Prostate gland (tissue), 2 donors: Measurements from ENCODE around the gene PARP16. TPM values are rescaled to one million over a fixed set of nuclear protein-coding genes. Genes with fewer than 3 reads are reported as not detected.

Experiments
- DNase-seq: peaks from one replicate; pipeline ENCODE4 v3.0.0-alpha.2; 2019; ENCODE audit warnings: low spot score
- H3K27ac ChIP-seq, 2 donors: fragments of 200-600 bp; sonication (generic); 2 replicates each; pipeline ENCODE4 v1.5.1; 2017 to 2019
- H3K27me3 ChIP-seq: fragments of 200-600 bp; sonication (generic); replicated peaks from 2 replicates; pipeline ENCODE4 v1.5.1; 2019; ENCODE audit not compliant: insufficient read depth
- H3K36me3 ChIP-seq, 2 donors: fragments of 200-600 bp; sonication (generic); 1 replicate in 1 of 2; 2 replicates in 1 of 2; pipeline versions ENCODE4 v1.5.1 to v1.8.1; 2017 to 2019
- H3K4me1 ChIP-seq: fragments of 200-600 bp; sonication (generic); replicated peaks from 2 replicates; pipeline ENCODE4 v1.5.1; 2019
- H3K4me3 ChIP-seq, 2 donors: fragments of 200-600 bp; sonication (generic); 2 replicates each; pipeline ENCODE4 v1.5.1; 2017 to 2019
- H3K9me3 ChIP-seq: fragments of 200-600 bp; sonication (generic); 2 replicates; pipeline ENCODE4 v1.5.1; 2017
- CTCF ChIP-seq, 4 experiments: fragments of 200-600 bp in 2 of 4; fragments of 450-650 bp in 2 of 4; sonication (generic) in 2 of 4; IDR thresholded peaks; 1 replicate in 3 of 4; 2 replicates in 1 of 4; pipeline ENCODE4 v1.5.1; 2016 to 2019; ENCODE audit warnings: antibody characterized with exemption in 4 of 4, mild to moderate bottlenecking in 2 of 4, moderate library complexity in 2 of 4
- POLR2A ChIP-seq: fragments of 450-650 bp; IDR thresholded peaks from one replicate; pipeline ENCODE4 v1.6.1; 2016; ENCODE audit warnings: antibody characterized with exemption, mild to moderate bottlenecking
- POLR2AphosphoS5 ChIP-seq: sonication (generic); formaldehyde crosslinking; IDR thresholded peaks from one replicate; pipeline ENCODE4 v1.6.1; 2017; ENCODE audit warnings: antibody characterized with exemption
- WGBS: methylation state at CpG from one replicate; pipeline ENCODE4 v1.1.5; 2018; 5-methylcytosine and 5-hydroxymethylcytosine counted together
- intact Hi-C: fragments of 100-400 bp; cut with DNase I; formaldehyde crosslinking; loops from one replicate; pipeline ENCODE4 v1.14.2; 2022
- total RNA-seq, 2 donors: library from RNA; depleted of rRNA; stranded (reverse); fragments of >200 nt; gene quantifications; one replicate each; pipeline ENCODE4 v1.1.0, GENCODE V29; 2016

PARP16 gene
- 10 to 100 TPM; 13.0 to 17.0 TPM for total RNA-seq

GRCh38 chr15:65286704-65287519 lies at the start of gene PARP16:
PARP16 (minus strand) TSS chr15:65286883; CDS start chr15:65286426, 457 bp downstream.
- H3K27ac ChIP-seq: peak within 1 kb of the TSS; percentile 86 to 87
- intact Hi-C loops: no loop called here
- H3K4me1 ChIP-seq: no peaks in the 10 kb centered on the region
- 3% methylated on average over 45 of the region's 62 CpGs for WGBS
- no peaks in the 10 kb centered on the region for H3K9me3 ChIP-seq
- peak within 1 kb of the TSS; percentile 58 to 65 for H3K4me3 ChIP-seq
- H3K27me3 ChIP-seq: no peaks in the 10 kb centered on the region
- TF ChIP-seq POLR2AphosphoS5 (peak; percentile 29), CTCF (IDR thresholded peaks at IDR 0.05) (peak; percentile 48 to 91 (median 83)), POLR2A (peak; percentile 80)
- peak; percentile 92 for DNase-seq
- no peaks in the 10 kb centered on the region for H3K36me3 ChIP-seq

GRCh38 chr15:65335278-65336055 lies 48.8 kb upstream of the PARP16 start:
- WGBS: 92% methylated on average over 19 of the region's 19 CpGs
- Histone ChIP-seq H3K27me3 (no peaks in the 10 kb centered on the region), H3K4me1 (no peaks in the 10 kb centered on the region), H3K36me3 (no peaks in the 10 kb centered on the region), H3K4me3 (no peak overlapping the region), H3K27ac (no peak overlapping the region), H3K9me3 (no peaks in the 10 kb centered on the region)
- no peak for TF ChIP-seq POLR2AphosphoS5
- no peak for TF ChIP-seq CTCF (IDR thresholded peaks at IDR 0.05)
- TF ChIP-seq POLR2A: no peak
- no peak for DNase-seq
- intact Hi-C loops: no loop called here

GRCh38 chr15:65334586-65335231 lies 48.0 kb upstream of the PARP16 start:
- H3K9me3 ChIP-seq: no peaks in the 10 kb centered on the region
- intact Hi-C loops: no loop called here
- TF ChIP-seq POLR2AphosphoS5 (no peak), CTCF (IDR thresholded peaks at IDR 0.05) (no peak), POLR2A (no peak)
- no peak for DNase-seq
- H3K4me3 ChIP-seq: no peak overlapping the region
- H3K36me3 ChIP-seq: no peaks in the 10 kb centered on the region
- H3K27ac ChIP-seq: no peak overlapping the region
- no peaks in the 10 kb centered on the region for H3K27me3 ChIP-seq
- no peaks in the 10 kb centered on the region for H3K4me1 ChIP-seq
- 73% methylated on average over 17 of the region's 20 CpGs for WGBS

GRCh38 chr15:65333856-65334255 lies 47.2 kb upstream of the PARP16 start:
- 95% methylated on average over 5 of the region's 5 CpGs for WGBS
- Histone ChIP-seq H3K36me3 (no peaks in the 10 kb centered on the region), H3K4me1 (no peaks in the 10 kb centered on the region), H3K27me3 (no peaks in the 10 kb centered on the region), H3K9me3 (no peaks in the 10 kb centered on the region), H3K4me3 (no peak overlapping the region), H3K27ac (no peak overlapping the region)
- intact Hi-C loops: no loop called here
- TF ChIP-seq POLR2A (no peak), POLR2AphosphoS5 (no peak), CTCF (IDR thresholded peaks at IDR 0.05) (no peak)
- DNase-seq: no peak
